ENCODE data around the gene GREB1L.

DNA sequence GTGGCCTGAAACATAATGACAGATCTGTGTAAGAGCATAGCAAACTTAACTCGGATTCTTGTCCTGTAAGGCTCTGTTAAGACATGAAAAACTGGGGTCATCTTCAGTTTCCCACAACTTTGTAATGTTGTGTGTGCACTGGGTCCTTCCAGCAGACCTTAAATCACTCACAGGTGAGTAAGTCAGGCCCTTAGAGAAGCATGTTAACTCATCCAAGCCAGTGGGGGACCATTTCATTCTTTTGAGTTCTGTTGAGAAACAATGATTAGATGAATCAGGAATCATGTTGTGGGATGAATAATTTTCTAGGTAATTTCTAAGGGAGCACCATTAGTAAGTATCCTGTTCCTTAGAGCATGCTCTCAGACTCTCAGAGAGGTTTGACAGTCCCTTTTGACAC is 191.4 kb downstream of the GREB1L start:
- no peak for TF ChIP-seq POLR2AphosphoS5 (IDR thresholded peaks at IDR 0.05)
- TF ChIP-seq, protein P1, sequence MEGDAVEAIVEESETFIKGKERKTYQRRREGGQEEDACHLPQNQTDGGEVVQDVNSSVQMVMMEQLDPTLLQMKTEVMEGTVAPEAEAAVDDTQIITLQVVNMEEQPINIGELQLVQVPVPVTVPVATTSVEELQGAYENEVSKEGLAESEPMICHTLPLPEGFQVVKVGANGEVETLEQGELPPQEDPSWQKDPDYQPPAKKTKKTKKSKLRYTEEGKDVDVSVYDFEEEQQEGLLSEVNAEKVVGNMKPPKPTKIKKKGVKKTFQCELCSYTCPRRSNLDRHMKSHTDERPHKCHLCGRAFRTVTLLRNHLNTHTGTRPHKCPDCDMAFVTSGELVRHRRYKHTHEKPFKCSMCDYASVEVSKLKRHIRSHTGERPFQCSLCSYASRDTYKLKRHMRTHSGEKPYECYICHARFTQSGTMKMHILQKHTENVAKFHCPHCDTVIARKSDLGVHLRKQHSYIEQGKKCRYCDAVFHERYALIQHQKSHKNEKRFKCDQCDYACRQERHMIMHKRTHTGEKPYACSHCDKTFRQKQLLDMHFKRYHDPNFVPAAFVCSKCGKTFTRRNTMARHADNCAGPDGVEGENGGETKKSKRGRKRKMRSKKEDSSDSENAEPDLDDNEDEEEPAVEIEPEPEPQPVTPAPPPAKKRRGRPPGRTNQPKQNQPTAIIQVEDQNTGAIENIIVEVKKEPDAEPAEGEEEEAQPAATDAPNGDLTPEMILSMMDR (IDR thresholded peaks at IDR 0.05): no peak
- TF ChIP-seq POLR2A (IDR thresholded peaks at IDR 0.05): no peak
- TF ChIP-seq EP300 (IDR thresholded peaks at IDR 0.05): no peak
